GM23338 (cell line): ENCODE results near the gene BAAT. TPM values are rescaled to one million over a fixed set of nuclear protein-coding genes. Genes with fewer than 3 reads are reported as not detected.

Source experiments
- ATAC-seq: fragments of 200-7000 bp; cut with Tn5 transposase; 3 replicates; pipeline ENCODE4 v1.9.1; 2020
- DNase-seq: peaks from one replicate; pipeline ENCODE4 v3.0.0-alpha.2; 2015; ENCODE audit warnings: low spot score
- H2AFZ ChIP-seq: fragments of 200-600 bp; sonication (generic); 2 replicates; pipeline ENCODE4 v1.8.0; 2016; ENCODE audit warnings: antibody characterized with exemption, mild to moderate bottlenecking, moderate library complexity
- H3F3A ChIP-seq: fragments of 200-600 bp; sonication (generic); replicated peaks from 2 replicates; pipeline ENCODE4 v1.8.0; 2017; ENCODE audit warnings: antibody characterized with exemption, mixed run types, low read depth
- H3K27ac ChIP-seq: fragments of 200-600 bp; sonication (generic); 2 replicates; pipeline ENCODE4 v1.6.1; 2016; ENCODE audit warnings: low read depth
- H3K27me3 ChIP-seq: fragments of 200-600 bp; sonication (generic); 2 replicates; pipeline ENCODE4 v1.8.0; 2016; ENCODE audit warnings: mild to moderate bottlenecking, mixed run types, moderate library complexity; ENCODE audit not compliant: insufficient read depth
- H3K36me3 ChIP-seq: fragments of 200-600 bp; sonication (generic); 2 replicates; pipeline ENCODE4 v1.8.0; 2016; ENCODE audit warnings: mild to moderate bottlenecking; ENCODE audit not compliant: insufficient read depth
- H3K4me1 ChIP-seq: fragments of 200-600 bp; sonication (generic); 2 replicates; pipeline ENCODE4 v1.8.0; 2016; ENCODE audit warnings: mild to moderate bottlenecking, moderate library complexity; ENCODE audit not compliant: insufficient read depth
- H3K4me2 ChIP-seq: fragments of 200-600 bp; sonication (generic); 2 replicates; pipeline ENCODE4 v1.7.1; 2017; ENCODE audit warnings: mixed run types
- H3K4me3 ChIP-seq: fragments of 200-600 bp; sonication (generic); 2 replicates; pipeline ENCODE4 v1.6.1; 2016; ENCODE audit warnings: mixed run types
- H3K79me2 ChIP-seq: fragments of 200-600 bp; sonication (generic); replicated peaks from 2 replicates; pipeline ENCODE4 v1.8.0; 2017; ENCODE audit warnings: mild to moderate bottlenecking; ENCODE audit not compliant: insufficient read depth
- H3K9me2 ChIP-seq: fragments of 200-600 bp; sonication (generic); 2 replicates; pipeline ENCODE4 v1.8.0; 2017; ENCODE audit not compliant: insufficient read depth
- H4K20me1 ChIP-seq: fragments of 200-600 bp; sonication (generic); replicated peaks from 2 replicates; pipeline ENCODE4 v1.8.0; 2017; ENCODE audit warnings: mild to moderate bottlenecking; ENCODE audit not compliant: insufficient read depth
- H3K27ac Mint-ChIP-seq: 2 replicates; pipeline ENCODE4 v1.8.0; 2020; ENCODE audit warnings: inconsistent platforms, mild to moderate bottlenecking, moderate library complexity, mixed read lengths
- H3K27me3 Mint-ChIP-seq: 3 replicates; pipeline ENCODE4 v1.8.0; 2022; ENCODE audit warnings: low read depth, mild to moderate bottlenecking, moderate library complexity, mixed read lengths, inconsistent platforms; ENCODE audit not compliant: insufficient read depth, poor library complexity
- H3K36me3 Mint-ChIP-seq: 3 replicates; pipeline ENCODE4 v1.8.0; 2021; ENCODE audit warnings: low read depth, mild to moderate bottlenecking, inconsistent platforms, moderate library complexity, mixed read lengths
- H3K4me1 Mint-ChIP-seq: 3 replicates; pipeline ENCODE4 v1.8.0; 2020; ENCODE audit warnings: mild to moderate bottlenecking, inconsistent platforms, mixed read lengths
- H3K4me3 Mint-ChIP-seq: 3 replicates; pipeline ENCODE4 v1.8.0; 2021; ENCODE audit warnings: moderate library complexity, mild to moderate bottlenecking, inconsistent platforms, mixed read lengths
- H3K9me3 Mint-ChIP-seq: 3 replicates; pipeline ENCODE4 v1.8.0; 2020; ENCODE audit warnings: moderate library complexity, mild to moderate bottlenecking, inconsistent platforms, mixed read lengths
- CREB1 ChIP-seq: fragments of 250-450 bp; sonication (Bioruptor Pico); IDR thresholded peaks from 2 replicates; pipeline ENCODE4 v1.5.0; 2020; ENCODE audit warnings: low read depth, mild to moderate bottlenecking, moderate library complexity
- CTCF ChIP-seq, 2 experiments: fragments of 200-600 bp in 1 of 2; sonication (generic) in 1 of 2; conservative IDR thresholded peaks; 2 replicates each; pipeline versions ENCODE4 v1.5.1 to v1.6.1; 2016 to 2017; ENCODE audit warnings: antibody characterized with exemption in 2 of 2, low read depth in 2 of 2, mild to moderate bottlenecking in 2 of 2, moderate library complexity in 1 of 2
- ETS1 ChIP-seq: IDR thresholded peaks from 2 replicates; pipeline ENCODE4 v1.6.1; 2016; ENCODE audit warnings: antibody characterized with exemption
- EZH2 ChIP-seq: fragments of 200-600 bp; sonication (generic); IDR thresholded peaks from one replicate; pipeline ENCODE4 v1.8.0; 2017; ENCODE audit warnings: antibody characterized with exemption, mild to moderate bottlenecking, low read depth; ENCODE audit not compliant: unreplicated experiment
- EZH2phosphoT487 ChIP-seq: fragments of 200-600 bp; sonication (generic); IDR thresholded peaks from one replicate; pipeline ENCODE4 v1.8.1; 2018; ENCODE audit warnings: antibody characterized with exemption; ENCODE audit not compliant: unreplicated experiment
- JUNB ChIP-seq: IDR thresholded peaks from one replicate; pipeline ENCODE4 v1.6.1; 2016; ENCODE audit warnings: antibody characterized with exemption; ENCODE audit not compliant: unreplicated experiment
- NANOG ChIP-seq: IDR thresholded peaks from 2 replicates; pipeline ENCODE4 v1.6.1; 2016; ENCODE audit warnings: antibody characterized with exemption, borderline replicate concordance
- POLR2AphosphoS5 ChIP-seq: IDR thresholded peaks from 2 replicates; pipeline ENCODE4 v1.6.1; 2016; ENCODE audit warnings: antibody characterized with exemption, low read depth
- REST ChIP-seq: IDR thresholded peaks from one replicate; pipeline ENCODE4 v1.6.1; 2018; ENCODE audit warnings: antibody characterized with exemption; ENCODE audit not compliant: unreplicated experiment
- STAT1 ChIP-seq: IDR thresholded peaks from one replicate; pipeline ENCODE4 v1.6.1; 2016; ENCODE audit warnings: antibody characterized with exemption; ENCODE audit not compliant: unreplicated experiment
- ZNF114 ChIP-seq: fragments of 250-450 bp; sonication (Bioruptor Pico); IDR thresholded peaks from 2 replicates; pipeline ENCODE4 v1.5.0; 2020; ENCODE audit warnings: mild to moderate bottlenecking, moderate library complexity
- ZNF331 ChIP-seq: fragments of 250-450 bp; sonication (Bioruptor Pico); IDR thresholded peaks from 2 replicates; pipeline ENCODE4 v1.5.0; 2020; ENCODE audit warnings: low read depth, mild to moderate bottlenecking, moderate library complexity
- ZNF462 ChIP-seq: fragments of 250-450 bp; sonication (Bioruptor Pico); IDR thresholded peaks from 2 replicates; pipeline ENCODE4 v1.5.0; 2020; ENCODE audit warnings: mild to moderate bottlenecking, moderate library complexity
- polyA plus RNA-seq: library from polyadenylated mRNA; unstranded; fragments of >200 nt; fragmentation: Nextera tagmentation; extraction: Ambion mirVana; gene quantifications from 2 replicates; pipeline ENCODE4 v1.2.1, GENCODE V29; 2016
- total RNA-seq: library from RNA; depleted of rRNA; stranded (reverse); fragments of >200 nt; shearing (Covaris generic); gene quantifications from 2 replicates; pipeline ENCODE4 v1.2.3, GENCODE V29; 2014

BAAT gene
- total and polyA plus RNA-seq, 2 experiments from 2014 or later, result 0.08 to 0.14 TPM

GRCh38 chr9:101367323-101367722, 17.5 kb downstream of the BAAT start:
- H3K79me2 ChIP-seq, result no peaks in the 10 kb centered on the region
- no peak overlapping the region for H3K27ac Mint-ChIP-seq
- no peak overlapping the region for H3K4me3 Mint-ChIP-seq

More at GRCh38 chr9:101367323-101367722, 17.5 kb downstream of the BAAT start:
- Histone ChIP-seq H2AFZ (no peak overlapping the region), H3K9me2 (no peaks in the 10 kb centered on the region), H3K4me2 (no peak overlapping the region), H3K36me3 (no peaks in the 10 kb centered on the region), H3F3A (no peaks in the 10 kb centered on the region), H3K4me1 (no peaks in the 10 kb centered on the region), H3K27ac (no peak overlapping the region), H4K20me1 (no peaks in the 10 kb centered on the region), H3K4me3 (no peak overlapping the region), H3K27me3 (no peaks in the 10 kb centered on the region)
- Mint-ChIP-seq H3K27me3 (no peaks in the 10 kb centered on the region), H3K9me3 (no peaks in the 10 kb centered on the region), H3K36me3 (no peaks in the 10 kb centered on the region), H3K4me1 (peaks cover 5% of the 10 kb centered on the region; the same call in 1 of the 3 replicates)
- DNase-seq (no peak), ATAC-seq (no peak)
- TF ChIP-seq REST (no peak), ZNF331 (CRISPR knock-in tag) (no peak), CTCF (conservative IDR thresholded peaks at IDR 0.05; ENCODE audit: low read depth in 2 of 2) (no peak), POLR2AphosphoS5 (no peak), ZNF114 (CRISPR knock-in tag) (no peak), STAT1 (no peak), ZNF462 (CRISPR knock-in tag) (no peak), JUNB (no peak), EZH2phosphoT487 (no peak), ETS1 (no peak), CREB1 (CRISPR knock-in tag) (no peak), NANOG (no peak), EZH2 (no peak)
